Measurements from ENCODE around the gene RPN1.

DNA sequence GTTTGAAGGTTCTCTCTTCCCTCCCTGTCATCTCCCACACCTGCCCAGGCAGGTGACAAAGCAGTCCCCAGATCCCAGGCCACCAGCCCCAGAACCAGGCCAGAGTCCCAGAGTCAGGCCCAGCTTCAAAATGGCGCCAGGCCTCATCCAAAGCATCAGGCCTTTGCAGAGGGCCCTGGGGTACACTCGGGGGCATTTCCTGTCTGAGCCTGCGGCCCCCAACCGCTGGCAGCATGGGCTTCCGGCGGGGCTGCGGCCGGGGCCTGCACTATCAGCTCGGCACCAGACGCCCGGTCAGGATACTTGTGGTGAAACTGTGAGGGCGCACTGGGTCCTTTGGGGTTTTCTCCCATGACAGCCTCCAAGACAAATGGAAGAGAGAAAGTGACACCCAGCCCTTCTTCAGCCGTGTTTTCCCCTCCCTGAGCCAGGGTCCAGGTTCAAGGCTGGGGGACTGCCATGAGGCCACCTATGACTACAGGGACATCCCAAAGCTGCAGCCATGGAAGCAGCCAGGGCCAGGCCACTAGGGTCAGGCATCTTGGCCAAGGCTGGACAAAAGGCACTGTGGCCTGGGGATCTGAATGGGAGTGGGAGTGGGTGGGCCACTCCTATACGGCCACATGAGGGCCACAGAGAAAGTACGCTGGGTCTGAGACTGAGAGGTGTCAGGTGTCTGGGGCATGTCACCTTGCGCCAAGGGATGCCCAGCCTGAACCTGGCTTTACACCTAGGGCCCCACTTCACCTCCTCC is 33.9 kb downstream of the RPN1 start:
- TF ChIP-seq CTCF (IDR thresholded peaks at IDR 0.05) (no peak), POLR2A (IDR thresholded peaks at IDR 0.05) (no peak)

Measured in suprapubic skin (tissue), 3 donors.